ENCODE measurements around the gene UNC5CL. TPM values are rescaled to one million over a fixed set of nuclear protein-coding genes. Genes with fewer than 3 reads are reported as not detected.

Gene UNC5CL
- total RNA-seq, 6 donors from 2014 or later = 0.97 to 12.6 (median 2.3) TPM

GRCh38 chr6:41040940-41041536, 2.0 kb upstream of the UNC5CL start:
- Histone ChIP-seq H3K27ac (no peak overlapping the region), H3K4me1 (peaks cover 0 to 9% (median 4%) of the 10 kb centered on the region in 4 donors), H3K4me3 (no peak overlapping the region), H3K27me3 (no peaks in the 10 kb centered on the region), H3K36me3 (no peaks in the 10 kb centered on the region), H3K9me3 (no peaks in the 10 kb centered on the region)
- no peak for ATAC-seq (ENCODE audit: low FRiP score in 2 of 2)
- DNase-seq = no peak
- 93 to 100% methylated on average over 1 of the region's 1 CpG for WGBS, 2 donors
- TF ChIP-seq POLR2AphosphoS5 (IDR thresholded peaks at IDR 0.05) = no peak
- no peak for TF ChIP-seq POLR2A (IDR thresholded peaks at IDR 0.05)
- TF ChIP-seq EP300 (IDR thresholded peaks at IDR 0.05) = no peak
- no peak for TF ChIP-seq CTCF (IDR thresholded peaks at IDR 0.05)

- DNase-seq (peak in 1 of 2 donors; percentile 70), ATAC-seq (ENCODE audit: low FRiP score in 2 of 2) (peak; percentile 18 to 30)
- Histone ChIP-seq H3K4me1 (peaks cover 0 to 9% (median 4%) of the 10 kb centered on the region in 4 donors), H3K36me3 (no peaks in the 10 kb centered on the region), H3K27ac (no peak overlapping the region), H3K9me3 (no peaks in the 10 kb centered on the region), H3K4me3 (no peak overlapping the region), H3K27me3 (no peaks in the 10 kb centered on the region)
- 63 to 71% methylated on average over 6 of the region's 6 CpGs for WGBS, 2 donors
- no peak for TF ChIP-seq CTCF (IDR thresholded peaks at IDR 0.05)
- no peak for TF ChIP-seq EP300 (IDR thresholded peaks at IDR 0.05)
- no peak for TF ChIP-seq POLR2AphosphoS5 (IDR thresholded peaks at IDR 0.05)
- no peak for TF ChIP-seq POLR2A (IDR thresholded peaks at IDR 0.05)
These were observed 1.3 kb upstream of the UNC5CL start for GRCh38 chr6:41040101-41040939.

GRCh38 chr6:41038205-41038604, 816 bp downstream of the UNC5CL start:
- DNase-seq (no peak), ATAC-seq (ENCODE audit: low FRiP score in 2 of 2) (no peak)
- 77 to 93% methylated on average over 3 of the region's 3 CpGs for WGBS, 2 donors
- TF ChIP-seq CTCF (IDR thresholded peaks at IDR 0.05) = no peak
- no peak for TF ChIP-seq POLR2AphosphoS5 (IDR thresholded peaks at IDR 0.05)
- no peak for TF ChIP-seq POLR2A (IDR thresholded peaks at IDR 0.05)
- no peak for TF ChIP-seq EP300 (IDR thresholded peaks at IDR 0.05)
- H3K27ac ChIP-seq = no peak overlapping the region
- H3K9me3 ChIP-seq = no peaks in the 10 kb centered on the region
- H3K4me3 ChIP-seq = no peak overlapping the region
- H3K4me1 ChIP-seq = peaks cover 0 to 9% (median 4%) of the 10 kb centered on the region in 4 donors
- no peaks in the 10 kb centered on the region for H3K27me3 ChIP-seq
- H3K36me3 ChIP-seq = no peaks in the 10 kb centered on the region

- H3K4me1 ChIP-seq = peaks cover 0 to 9% (median 4%) of the 10 kb centered on the region in 4 donors
- H3K4me3 ChIP-seq = no peak overlapping the region
- H3K9me3 ChIP-seq = no peaks in the 10 kb centered on the region
- DNase-seq (no peak), ATAC-seq (ENCODE audit: low FRiP score in 2 of 2) (peak in 1 of 2 donors; percentile 33)
- TF ChIP-seq CTCF (IDR thresholded peaks at IDR 0.05) (no peak), EP300 (IDR thresholded peaks at IDR 0.05) (no peak), POLR2AphosphoS5 (IDR thresholded peaks at IDR 0.05) (no peak), POLR2A (IDR thresholded peaks at IDR 0.05) (no peak)
- H3K36me3 ChIP-seq = no peaks in the 10 kb centered on the region
- H3K27me3 ChIP-seq = no peaks in the 10 kb centered on the region
- H3K27ac ChIP-seq = no peak overlapping the region
- 88% methylated on average over 12 to 13 of the region's 13 CpGs for WGBS, 2 donors
These were observed 1.7 kb downstream of the UNC5CL start for GRCh38 chr6:41037107-41037900.

Measured in upper lobe of left lung (tissue), 6 donors.